ENCODE results near the gene PRPSAP1. TPM values are rescaled to one million over a fixed set of nuclear protein-coding genes. Genes with fewer than 3 reads are reported as not detected.

PRPSAP1 gene
- total RNA-seq, 1 experiment from 2014 or later, result 99.6 TPM

GRCh38 chr17:76379646-76380376 lies 26.1 kb upstream of the PRPSAP1 start:
- H3K4me1 ChIP-seq (ENCODE audit: control insufficient read depth, insufficient read depth, low read length), result peaks cover 10% of the 10 kb centered on the region; the same call in 1 of the 2 replicates
- H3K9me3 ChIP-seq (ENCODE audit: control insufficient read depth, insufficient read depth, low read depth, low read length), result no peaks in the 10 kb centered on the region
- in situ Hi-C loops (cut with HindIII; ENCODE audit: low pct_unique_long_range_greater_than_20kb, low sequenced_read_pairs), result no loop called here
- H3K27me3 ChIP-seq (ENCODE audit: control insufficient read depth, insufficient read depth, low read length), result no peaks in the 10 kb centered on the region
- POLR2A ChIA-PET, result no interaction called here
- H3K27ac ChIP-seq (ENCODE audit: low read length), result no peak overlapping the region
- no peaks in the 10 kb centered on the region for H3K36me3 ChIP-seq (ENCODE audit: control insufficient read depth, insufficient read depth, low read length)
- CTCF ChIA-PET, result interaction anchor here (0.6 to 2.1 kb wide), 2 partner anchors 9 to 26 kb away, joined by 5 read pairs; partner anchors contain the start of gene PRPSAP1
- intact Hi-C loops (cut with micrococcal nuclease; ENCODE audit: unreplicated experiment), result no loop called here
- no peak overlapping the region for H3K4me3 ChIP-seq (ENCODE audit: low read depth in 2 of 2, low read length in 2 of 2)
- no peak for ATAC-seq
- TF ChIP-seq REST (IDR thresholded peaks at IDR 0.05; ENCODE audit: insufficient read depth in 1 of 2, low read depth in 2 of 2, low read length in 1 of 2) (no peak), POLR2AphosphoS5 (IDR thresholded peaks at IDR 0.05; ENCODE audit: low read depth, low read length) (no peak), SIN3A (IDR thresholded peaks at IDR 0.05; ENCODE audit: borderline replicate concordance, insufficient read depth, low read depth, low read length) (no peak), TCF7L2 (IDR thresholded peaks at IDR 0.05; ENCODE audit: low read depth, low read length) (no peak)
- TF ChIP-seq, protein P1, sequence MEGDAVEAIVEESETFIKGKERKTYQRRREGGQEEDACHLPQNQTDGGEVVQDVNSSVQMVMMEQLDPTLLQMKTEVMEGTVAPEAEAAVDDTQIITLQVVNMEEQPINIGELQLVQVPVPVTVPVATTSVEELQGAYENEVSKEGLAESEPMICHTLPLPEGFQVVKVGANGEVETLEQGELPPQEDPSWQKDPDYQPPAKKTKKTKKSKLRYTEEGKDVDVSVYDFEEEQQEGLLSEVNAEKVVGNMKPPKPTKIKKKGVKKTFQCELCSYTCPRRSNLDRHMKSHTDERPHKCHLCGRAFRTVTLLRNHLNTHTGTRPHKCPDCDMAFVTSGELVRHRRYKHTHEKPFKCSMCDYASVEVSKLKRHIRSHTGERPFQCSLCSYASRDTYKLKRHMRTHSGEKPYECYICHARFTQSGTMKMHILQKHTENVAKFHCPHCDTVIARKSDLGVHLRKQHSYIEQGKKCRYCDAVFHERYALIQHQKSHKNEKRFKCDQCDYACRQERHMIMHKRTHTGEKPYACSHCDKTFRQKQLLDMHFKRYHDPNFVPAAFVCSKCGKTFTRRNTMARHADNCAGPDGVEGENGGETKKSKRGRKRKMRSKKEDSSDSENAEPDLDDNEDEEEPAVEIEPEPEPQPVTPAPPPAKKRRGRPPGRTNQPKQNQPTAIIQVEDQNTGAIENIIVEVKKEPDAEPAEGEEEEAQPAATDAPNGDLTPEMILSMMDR (IDR thresholded peaks at IDR 0.05), result no peak
- no TSS peak for BruUV-seq (replicated peaks)
- DNase-seq (ENCODE audit: low read depth, low spot score), result no peak

GRCh38 chr17:76379275-76379641 lies 25.5 kb upstream of the PRPSAP1 start:
- H3K27me3 ChIP-seq (ENCODE audit: control insufficient read depth, insufficient read depth, low read length), result no peaks in the 10 kb centered on the region
- intact Hi-C loops (cut with micrococcal nuclease; ENCODE audit: unreplicated experiment), result no loop called here
- H3K4me3 ChIP-seq (ENCODE audit: low read depth in 2 of 2, low read length in 2 of 2), result no peak overlapping the region
- no peaks in the 10 kb centered on the region for H3K36me3 ChIP-seq (ENCODE audit: control insufficient read depth, insufficient read depth, low read length)
- H3K27ac ChIP-seq (ENCODE audit: low read length), result no peak overlapping the region
- CTCF ChIA-PET, result no interaction called here
- DNase-seq (ENCODE audit: low read depth, low spot score) (no peak), ATAC-seq (no peak)
- no peak for TF ChIP-seq SIN3A (IDR thresholded peaks at IDR 0.05; ENCODE audit: borderline replicate concordance, insufficient read depth, low read depth, low read length)
- TF ChIP-seq, protein P1 (IDR thresholded peaks at IDR 0.05), result no peak
- no peak for TF ChIP-seq POLR2AphosphoS5 (IDR thresholded peaks at IDR 0.05; ENCODE audit: low read depth, low read length)
- TF ChIP-seq TCF7L2 (IDR thresholded peaks at IDR 0.05; ENCODE audit: low read depth, low read length), result no peak
- TF ChIP-seq REST (IDR thresholded peaks at IDR 0.05; ENCODE audit: insufficient read depth in 1 of 2, low read depth in 2 of 2, low read length in 1 of 2), result no peak
- no peaks in the 10 kb centered on the region for H3K9me3 ChIP-seq (ENCODE audit: control insufficient read depth, insufficient read depth, low read depth, low read length)
- in situ Hi-C loops (cut with HindIII; ENCODE audit: low pct_unique_long_range_greater_than_20kb, low sequenced_read_pairs), result no loop called here
- BruUV-seq (replicated peaks), result no TSS peak
- peaks cover 10% of the 10 kb centered on the region; the same call in 1 of the 2 replicates for H3K4me1 ChIP-seq (ENCODE audit: control insufficient read depth, insufficient read depth, low read length)
- POLR2A ChIA-PET, result no interaction called here
